HepG2 (cell line): ENCODE results near the gene PATZ1. TPM values are rescaled to one million over a fixed set of nuclear protein-coding genes. Genes with fewer than 3 reads are reported as not detected.

ENCODE experiments used
- ATF4 ChIP-seq, 2 experiments: fragments of 450-650 bp in 1 of 2; sonication (generic) in 1 of 2; formaldehyde crosslinking; IDR thresholded peaks; 2 replicates each; pipeline versions ENCODE4 v1.5.0 to v1.8.0; 2020 to 2022; ENCODE audit warnings: mild to moderate bottlenecking in 1 of 2, missing genetic modification reagents in 1 of 2
- ETV6 ChIP-seq: sonication (generic); formaldehyde crosslinking; conservative IDR thresholded peaks from 2 replicates; pipeline ENCODE4 v1.4.0; 2020; ENCODE audit warnings: missing genetic modification reagents
- MAX ChIP-seq: IDR thresholded peaks from 2 replicates; pipeline ENCODE4 v1.6.1; 2012; ENCODE audit warnings: inconsistent platforms
- MXI1 ChIP-seq: IDR thresholded peaks from 3 replicates; pipeline ENCODE4 v1.6.1; 2012; ENCODE audit warnings: low read depth, low read length, inconsistent platforms, borderline replicate concordance
- NFE2L1 ChIP-seq: sonication (generic); formaldehyde crosslinking; IDR thresholded peaks from 2 replicates; pipeline ENCODE4 v1.4.0; 2020; ENCODE audit warnings: missing genetic modification reagents, mild to moderate bottlenecking, borderline replicate concordance
- NFIC ChIP-seq: IDR thresholded peaks from 2 replicates; pipeline ENCODE4 v1.6.1; 2012; ENCODE audit warnings: mild to moderate bottlenecking, low read length, inconsistent platforms
- ONECUT2 ChIP-seq: sonication (generic); formaldehyde crosslinking; IDR thresholded peaks from 2 replicates; pipeline ENCODE4 v1.4.0; 2020; ENCODE audit warnings: missing genetic modification reagents
- PBX2 ChIP-seq: IDR thresholded peaks from 2 replicates; pipeline ENCODE4 v1.6.1; 2016; ENCODE audit warnings: control low read depth
- POLR2A ChIP-seq, 2 experiments: IDR thresholded peaks; 2 replicates each; pipeline ENCODE4 v1.6.1; 2011; ENCODE audit warnings: low read depth in 2 of 2, low read length in 2 of 2, mild to moderate bottlenecking in 1 of 2, moderate library complexity in 1 of 2; ENCODE audit not compliant: insufficient read depth in 1 of 2
- RAD51 ChIP-seq: fragments of 450-650 bp; IDR thresholded peaks from 2 replicates; pipeline ENCODE4 v1.6.1; 2016; ENCODE audit warnings: borderline replicate concordance
- RELA ChIP-seq: sonication (generic); formaldehyde crosslinking; IDR thresholded peaks from 2 replicates; pipeline ENCODE4 v1.4.0; 2020; ENCODE audit warnings: missing genetic modification reagents
- RFXANK ChIP-seq: IDR thresholded peaks from 2 replicates; pipeline ENCODE4 v1.6.1; 2016
- SP140L ChIP-seq: sonication (generic); formaldehyde crosslinking; IDR thresholded peaks from 2 replicates; pipeline ENCODE4 v1.4.0; 2020; ENCODE audit warnings: missing genetic modification reagents, borderline replicate concordance
- SP5 ChIP-seq: IDR thresholded peaks from 2 replicates; pipeline ENCODE4 v1.6.1; 2016; ENCODE audit warnings: low read depth, borderline replicate concordance
- SRF ChIP-seq: IDR thresholded peaks from 2 replicates; pipeline ENCODE4 v1.6.1; 2011; ENCODE audit warnings: mild to moderate bottlenecking, low read depth, low read length, moderate library complexity
- UBTF ChIP-seq: sonication (generic); formaldehyde crosslinking; IDR thresholded peaks from 2 replicates; pipeline ENCODE4 v1.4.0; 2020; ENCODE audit warnings: mild to moderate bottlenecking, missing genetic modification reagents
- ZNF564 ChIP-seq: sonication (generic); formaldehyde crosslinking; IDR thresholded peaks from 2 replicates; pipeline ENCODE4 v1.8.1; 2023; ENCODE audit warnings: mild to moderate bottlenecking, missing genetic modification reagents
- ZNF589 ChIP-seq: sonication (generic); formaldehyde crosslinking; conservative IDR thresholded peaks from 2 replicates; pipeline ENCODE4 v1.8.0; 2022; ENCODE audit warnings: mild to moderate bottlenecking, moderate library complexity, missing genetic modification reagents
- polyA plus RNA-seq, 8 experiments: library from polyadenylated mRNA; depleted of rRNA in 3 of 8; stranded (reverse) in 7 of 8; unstranded in 1 of 8; fragments of >200 nt; fragmentation: Illumina TruSeq in 4 of 8; extraction: Trizol in 4 of 8; gene quantifications; 2 replicates each; pipeline versions ENCODE4 v1.2.1 to v1.2.3, GENCODE V29; 2011 to 2016; ENCODE audit warnings: low read depth in 4 of 8, missing spikeins in 1 of 8, mixed read lengths in 1 of 8; ENCODE audit not compliant: insufficient read depth in 1 of 8
- total RNA-seq, 5 experiments: library from RNA; depleted of rRNA; stranded (reverse); fragments of >200 nt; fragmentation: Illumina TruSeq; extraction: Trizol; gene quantifications; 2 replicates each; pipeline ENCODE4 v1.2.3, GENCODE V29; 2016; ENCODE audit warnings: low read depth in 1 of 5
- TF ChIP-seq, protein P1 (sequence below): sonication (generic); formaldehyde crosslinking; IDR thresholded peaks from 2 replicates; pipeline ENCODE4 v1.5.0; 2020; ENCODE audit warnings: missing genetic modification reagents

PATZ1 gene
- total and polyA plus RNA-seq, 2 of the 13 experiments (the other 11 are each of a cell fraction or from before 2014, with no cell fraction given), result 24.9 to 30.5 TPM

GRCh38 chr22:31290494-31291471 lies 55.4 kb downstream of the PATZ1 start (continued):
- TF ChIP-seq UBTF (CRISPR knock-in tag) (peak; percentile 50; the same call in 1 of the 2 replicates), MAX (peak; percentile 98), RAD51 (no peak), POLR2A (IDR thresholded peaks at IDR 0.05; ENCODE audit: insufficient read depth in 1 of 2, low read depth in 2 of 2, low read length in 2 of 2) (peak; percentile 13 to 28; a peak in 1 of 4 replicates), ETV6 (0 out of 2 replicates have a peak, but pooled peaks have one; percentile 68), NFIC (no peak), SP5 (CRISPR knock-in tag) (peak; percentile 74), SRF (no peak), RFXANK (CRISPR knock-in tag) (peak; percentile 81; the same call in 1 of the 2 replicates), ATF4 (CRISPR knock-in tag; IDR thresholded peaks at IDR 0.05) (no peak; a peak in 1 of 4 replicates), MXI1 (peak; percentile 97), SP140L (CRISPR knock-in tag) (no peak), ONECUT2 (CRISPR knock-in tag) (no peak), RELA (CRISPR knock-in tag) (peak; percentile 95; the same call in 1 of the 2 replicates), ZNF564 (no peak; the same call in 1 of the 2 replicates), ZNF589 (no peak), PBX2 (no peak), NFE2L1 (no peak)
- TF ChIP-seq, protein P1, sequence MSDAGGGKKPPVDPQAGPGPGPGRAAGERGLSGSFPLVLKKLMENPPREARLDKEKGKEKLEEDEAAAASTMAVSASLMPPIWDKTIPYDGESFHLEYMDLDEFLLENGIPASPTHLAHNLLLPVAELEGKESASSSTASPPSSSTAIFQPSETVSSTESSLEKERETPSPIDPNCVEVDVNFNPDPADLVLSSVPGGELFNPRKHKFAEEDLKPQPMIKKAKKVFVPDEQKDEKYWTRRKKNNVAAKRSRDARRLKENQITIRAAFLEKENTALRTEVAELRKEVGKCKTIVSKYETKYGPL, result no peak
